Endothelial cell of umbilical vein (primary cell): Measurements from ENCODE around the gene TBC1D5.

Source experiments
- GATA2 ChIP-seq: IDR thresholded peaks from 2 replicates; pipeline ENCODE4 v1.7.0; 2011; ENCODE audit warnings: low read depth, mild to moderate bottlenecking, moderate library complexity, mixed read lengths, low read length; ENCODE audit not compliant: insufficient read length, insufficient read depth
- JUN ChIP-seq: IDR thresholded peaks from 2 replicates; pipeline ENCODE4 v1.6.1; 2011; ENCODE audit warnings: borderline replicate concordance, low read depth; ENCODE audit not compliant: insufficient read length, insufficient read depth
- POLR2A ChIP-seq: IDR thresholded peaks from 2 replicates; pipeline ENCODE4 v1.6.1; 2012; ENCODE audit warnings: low read depth, mild to moderate bottlenecking, control low read depth, low read length
- POLR2AphosphoS5 ChIP-seq: IDR thresholded peaks from 2 replicates; pipeline ENCODE4 v1.6.1; 2012; ENCODE audit warnings: low read depth, mild to moderate bottlenecking, control low read depth, low read length, moderate library complexity; ENCODE audit not compliant: insufficient read depth
- TF ChIP-seq, protein P1 (sequence below), 2 donors: IDR thresholded peaks; 1 replicate in 1 of 2; 2 replicates in 1 of 2; pipeline ENCODE4 v1.5.1; 2011; ENCODE audit warnings: low read length in 2 of 2, mild to moderate bottlenecking in 2 of 2, moderate library complexity in 2 of 2, control low read depth in 1 of 2, inconsistent platforms in 1 of 2, low read depth in 1 of 2; ENCODE audit not compliant: insufficient read depth in 1 of 2; ENCODE audit errors: extremely low read depth in 1 of 2
- TF ChIP-seq, protein P2 (sequence below): IDR thresholded peaks from 2 replicates; pipeline ENCODE4 v1.6.1; 2011; ENCODE audit not compliant: insufficient read depth, insufficient read length

DNA sequence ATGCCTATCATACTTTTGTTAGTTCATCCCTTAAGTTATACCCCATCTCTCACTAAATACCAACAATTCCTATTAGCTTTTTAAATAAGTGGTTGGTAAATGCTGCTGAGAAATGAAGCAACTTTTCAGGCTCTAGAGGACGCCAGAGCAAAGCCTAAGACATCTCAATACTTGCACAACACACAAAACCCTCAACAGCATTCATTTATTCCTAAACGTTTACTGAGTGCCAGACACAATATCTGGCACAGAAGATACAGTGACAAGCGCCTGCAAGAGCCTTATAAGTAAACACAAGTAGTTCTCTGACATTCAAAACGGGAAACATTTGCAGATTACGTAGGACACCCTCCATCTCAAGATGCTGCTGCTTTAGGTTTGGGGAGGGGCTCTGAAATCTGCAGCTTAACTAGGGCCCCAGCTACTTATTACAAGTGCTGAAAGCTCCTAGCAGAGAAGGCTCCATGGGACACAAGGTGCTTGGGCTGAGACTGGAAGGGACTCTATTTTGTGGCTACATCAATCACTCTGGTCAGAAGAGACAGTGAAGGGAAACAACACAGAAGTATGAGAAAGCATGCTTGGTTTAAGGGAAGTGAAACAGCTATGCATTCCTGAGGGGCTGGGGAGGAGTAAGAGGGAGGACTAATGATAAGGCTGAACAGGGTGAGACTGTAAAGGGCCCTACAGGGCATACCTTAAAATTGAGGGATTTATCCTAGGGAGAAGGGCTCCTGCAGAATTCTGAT lies 546.4 kb downstream of the TBC1D5 start:
- TF ChIP-seq, protein P1, sequence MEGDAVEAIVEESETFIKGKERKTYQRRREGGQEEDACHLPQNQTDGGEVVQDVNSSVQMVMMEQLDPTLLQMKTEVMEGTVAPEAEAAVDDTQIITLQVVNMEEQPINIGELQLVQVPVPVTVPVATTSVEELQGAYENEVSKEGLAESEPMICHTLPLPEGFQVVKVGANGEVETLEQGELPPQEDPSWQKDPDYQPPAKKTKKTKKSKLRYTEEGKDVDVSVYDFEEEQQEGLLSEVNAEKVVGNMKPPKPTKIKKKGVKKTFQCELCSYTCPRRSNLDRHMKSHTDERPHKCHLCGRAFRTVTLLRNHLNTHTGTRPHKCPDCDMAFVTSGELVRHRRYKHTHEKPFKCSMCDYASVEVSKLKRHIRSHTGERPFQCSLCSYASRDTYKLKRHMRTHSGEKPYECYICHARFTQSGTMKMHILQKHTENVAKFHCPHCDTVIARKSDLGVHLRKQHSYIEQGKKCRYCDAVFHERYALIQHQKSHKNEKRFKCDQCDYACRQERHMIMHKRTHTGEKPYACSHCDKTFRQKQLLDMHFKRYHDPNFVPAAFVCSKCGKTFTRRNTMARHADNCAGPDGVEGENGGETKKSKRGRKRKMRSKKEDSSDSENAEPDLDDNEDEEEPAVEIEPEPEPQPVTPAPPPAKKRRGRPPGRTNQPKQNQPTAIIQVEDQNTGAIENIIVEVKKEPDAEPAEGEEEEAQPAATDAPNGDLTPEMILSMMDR (IDR thresholded peaks at IDR 0.05; ENCODE audit: extremely low read depth in 1 of 2, insufficient read depth in 1 of 2, low read depth in 1 of 2, low read length in 2 of 2) = no peak
- TF ChIP-seq POLR2A (no peak), POLR2AphosphoS5 (no peak), GATA2 (no peak), JUN (no peak)
- TF ChIP-seq, protein P2, sequence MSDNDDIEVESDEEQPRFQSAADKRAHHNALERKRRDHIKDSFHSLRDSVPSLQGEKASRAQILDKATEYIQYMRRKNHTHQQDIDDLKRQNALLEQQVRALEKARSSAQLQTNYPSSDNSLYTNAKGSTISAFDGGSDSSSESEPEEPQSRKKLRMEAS = no peak
